ENCODE data around the gene STARD10.

DNA sequence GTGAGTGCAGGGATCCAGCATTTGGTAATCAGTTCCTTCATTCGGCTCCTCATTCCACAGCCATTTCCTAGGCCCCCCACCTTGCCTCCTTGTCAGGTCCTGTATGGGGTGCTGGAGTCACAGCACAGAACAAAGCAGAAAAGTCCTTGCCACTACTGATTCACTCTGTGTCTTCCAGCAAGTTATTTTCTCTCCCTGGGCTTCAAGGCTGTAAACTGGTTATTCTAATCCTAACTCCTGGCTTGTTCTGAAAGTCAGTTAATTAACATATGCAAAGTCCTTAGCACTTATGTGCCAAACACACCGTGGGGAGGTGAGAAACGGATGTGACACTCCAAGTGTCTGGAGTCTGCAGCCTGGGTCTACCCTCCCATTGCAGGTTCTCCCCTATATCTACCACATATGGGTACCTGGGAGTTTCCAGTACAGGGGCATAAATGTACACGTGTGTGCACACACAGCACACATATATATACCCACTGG lies 89.0 kb downstream of the STARD10 start:
- TF ChIP-seq, protein P1, sequence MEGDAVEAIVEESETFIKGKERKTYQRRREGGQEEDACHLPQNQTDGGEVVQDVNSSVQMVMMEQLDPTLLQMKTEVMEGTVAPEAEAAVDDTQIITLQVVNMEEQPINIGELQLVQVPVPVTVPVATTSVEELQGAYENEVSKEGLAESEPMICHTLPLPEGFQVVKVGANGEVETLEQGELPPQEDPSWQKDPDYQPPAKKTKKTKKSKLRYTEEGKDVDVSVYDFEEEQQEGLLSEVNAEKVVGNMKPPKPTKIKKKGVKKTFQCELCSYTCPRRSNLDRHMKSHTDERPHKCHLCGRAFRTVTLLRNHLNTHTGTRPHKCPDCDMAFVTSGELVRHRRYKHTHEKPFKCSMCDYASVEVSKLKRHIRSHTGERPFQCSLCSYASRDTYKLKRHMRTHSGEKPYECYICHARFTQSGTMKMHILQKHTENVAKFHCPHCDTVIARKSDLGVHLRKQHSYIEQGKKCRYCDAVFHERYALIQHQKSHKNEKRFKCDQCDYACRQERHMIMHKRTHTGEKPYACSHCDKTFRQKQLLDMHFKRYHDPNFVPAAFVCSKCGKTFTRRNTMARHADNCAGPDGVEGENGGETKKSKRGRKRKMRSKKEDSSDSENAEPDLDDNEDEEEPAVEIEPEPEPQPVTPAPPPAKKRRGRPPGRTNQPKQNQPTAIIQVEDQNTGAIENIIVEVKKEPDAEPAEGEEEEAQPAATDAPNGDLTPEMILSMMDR (IDR thresholded peaks at IDR 0.05) = no peak
- TF ChIP-seq POLR2A (IDR thresholded peaks at IDR 0.05) = no peak

All from esophagus squamous epithelium (tissue), 4 donors.